Upper lobe of left lung (tissue), 6 donors: ENCODE data around the gene HSPA9. TPM values are rescaled to one million over a fixed set of nuclear protein-coding genes. Genes with fewer than 3 reads are reported as not detected.

Source experiments
- ATAC-seq, 2 donors: fragments of 200-7000 bp; cut with Tn5 transposase; one replicate each; pipeline ENCODE4 v1.9.1; 2022; ENCODE audit warnings: mild to moderate bottlenecking in 2 of 2, moderate library complexity in 2 of 2; ENCODE audit not compliant: low FRiP score in 2 of 2
- DNase-seq, 2 donors: peaks; one replicate each; pipeline ENCODE4 v3.0.0-alpha.2; 2019 to 2020
- H3K27ac ChIP-seq, 4 donors: fragments of 200-600 bp; sonication (generic); one replicate each; pipeline ENCODE4 v1.5.1; 2016 to 2019
- H3K27me3 ChIP-seq, 4 donors: fragments of 200-600 bp; sonication (generic); one replicate each; pipeline ENCODE4 v1.5.1; 2017 to 2019
- H3K36me3 ChIP-seq, 4 donors: fragments of 200-600 bp; sonication (generic); one replicate each; pipeline ENCODE4 v1.5.1; 2016 to 2019
- H3K4me1 ChIP-seq, 4 donors: fragments of 200-600 bp; sonication (generic); one replicate each; pipeline ENCODE4 v1.5.1; 2018 to 2019
- H3K4me3 ChIP-seq, 4 donors: fragments of 200-600 bp; sonication (generic); one replicate each; pipeline ENCODE4 v1.5.1; 2017 to 2019; ENCODE audit warnings: mild to moderate bottlenecking in 2 of 4, moderate library complexity in 1 of 4
- H3K9me3 ChIP-seq, 4 donors: fragments of 200-600 bp; sonication (generic); one replicate each; pipeline ENCODE4 v1.5.1; 2018 to 2019
- EP300 ChIP-seq, 4 donors: sonication (generic); formaldehyde crosslinking; IDR thresholded peaks; one replicate each; pipeline ENCODE4 v1.5.1; 2017; ENCODE audit warnings: antibody characterized with exemption in 4 of 4, control low read depth in 2 of 4
- POLR2A ChIP-seq, 4 donors: fragments of 450-650 bp; IDR thresholded peaks; one replicate each; pipeline ENCODE4 v1.5.1; 2016 to 2017; ENCODE audit warnings: antibody characterized with exemption in 4 of 4, mild to moderate bottlenecking in 2 of 4
- POLR2AphosphoS5 ChIP-seq, 2 donors: sonication (generic); formaldehyde crosslinking; IDR thresholded peaks; one replicate each; pipeline ENCODE4 v1.5.1; 2017; ENCODE audit warnings: antibody characterized with exemption in 2 of 2
- WGBS, 2 donors: methylation state at CpG; one replicate each; pipeline ENCODE4 v1.1.5; 2017 to 2018; 5-methylcytosine and 5-hydroxymethylcytosine counted together
- total RNA-seq, 6 donors: library from RNA; depleted of rRNA in 4 of 6; stranded (reverse); fragments of >200 nt in 4 of 6; gene quantifications; one replicate each; pipeline versions ENCODE4 v1.1.0 to v1.2.1, GENCODE V29; 2016 to 2021
- TF ChIP-seq, protein P1 (sequence below), 6 experiments: fragments of 450-650 bp in 4 of 6; fragments of 200-600 bp in 2 of 6; sonication (generic) in 2 of 6; IDR thresholded peaks; one replicate each; pipeline ENCODE4 v1.5.1; 2016 to 2019; ENCODE audit warnings: antibody characterized with exemption in 6 of 6
- donor health status: DM: no; HTN: no; CAD: no; lungs with moderate emphysema.
- donor health status: DM: no; HTN: yes; CAD: no; lungs with severe emphysema.

The HSPA9 gene
- total RNA-seq, 6 donors from 2014 or later, result 66.5 to 195 (median 139) TPM

DNA sequence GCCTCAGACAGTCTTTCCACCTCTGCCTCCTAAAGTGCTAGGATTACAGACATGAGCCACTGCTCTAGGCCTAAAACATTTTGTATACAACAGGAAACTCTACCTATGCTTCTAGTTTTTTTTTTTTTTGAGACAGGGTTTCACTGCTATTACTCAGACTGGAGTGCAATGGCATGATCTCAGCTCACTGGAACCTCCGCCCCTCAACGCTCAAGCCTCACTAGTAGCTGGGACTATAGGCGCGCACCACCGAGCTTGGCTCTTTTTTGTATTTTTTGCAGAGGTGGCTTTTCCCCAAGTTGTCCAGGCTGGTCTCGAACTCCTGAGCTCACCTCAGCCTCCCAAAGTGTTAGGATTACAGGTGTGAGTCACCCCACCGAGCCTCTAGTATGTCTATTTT lies 5.4 kb downstream of the HSPA9 start:
- Histone ChIP-seq H3K4me1 (peaks cover 9 to 19% (median 12%) of the 10 kb centered on the region in 4 donors), H3K9me3 (no peaks in the 10 kb centered on the region), H3K27ac (no peak overlapping the region), H3K36me3 (peaks cover 58 to 91% (median 82%) of the 10 kb centered on the region in 4 donors), H3K27me3 (no peaks in the 10 kb centered on the region), H3K4me3 (no peak overlapping the region)
- no peak for DNase-seq
- ATAC-seq, result no peak
- TF ChIP-seq POLR2A (IDR thresholded peaks at IDR 0.05) (no peak), EP300 (IDR thresholded peaks at IDR 0.05) (no peak), POLR2AphosphoS5 (IDR thresholded peaks at IDR 0.05) (no peak)
- TF ChIP-seq, protein P1, sequence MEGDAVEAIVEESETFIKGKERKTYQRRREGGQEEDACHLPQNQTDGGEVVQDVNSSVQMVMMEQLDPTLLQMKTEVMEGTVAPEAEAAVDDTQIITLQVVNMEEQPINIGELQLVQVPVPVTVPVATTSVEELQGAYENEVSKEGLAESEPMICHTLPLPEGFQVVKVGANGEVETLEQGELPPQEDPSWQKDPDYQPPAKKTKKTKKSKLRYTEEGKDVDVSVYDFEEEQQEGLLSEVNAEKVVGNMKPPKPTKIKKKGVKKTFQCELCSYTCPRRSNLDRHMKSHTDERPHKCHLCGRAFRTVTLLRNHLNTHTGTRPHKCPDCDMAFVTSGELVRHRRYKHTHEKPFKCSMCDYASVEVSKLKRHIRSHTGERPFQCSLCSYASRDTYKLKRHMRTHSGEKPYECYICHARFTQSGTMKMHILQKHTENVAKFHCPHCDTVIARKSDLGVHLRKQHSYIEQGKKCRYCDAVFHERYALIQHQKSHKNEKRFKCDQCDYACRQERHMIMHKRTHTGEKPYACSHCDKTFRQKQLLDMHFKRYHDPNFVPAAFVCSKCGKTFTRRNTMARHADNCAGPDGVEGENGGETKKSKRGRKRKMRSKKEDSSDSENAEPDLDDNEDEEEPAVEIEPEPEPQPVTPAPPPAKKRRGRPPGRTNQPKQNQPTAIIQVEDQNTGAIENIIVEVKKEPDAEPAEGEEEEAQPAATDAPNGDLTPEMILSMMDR (IDR thresholded peaks at IDR 0.05), result no peak
- WGBS, 2 donors, result 97 to 98% methylated on average over 7 of the region's 7 CpGs

DNA sequence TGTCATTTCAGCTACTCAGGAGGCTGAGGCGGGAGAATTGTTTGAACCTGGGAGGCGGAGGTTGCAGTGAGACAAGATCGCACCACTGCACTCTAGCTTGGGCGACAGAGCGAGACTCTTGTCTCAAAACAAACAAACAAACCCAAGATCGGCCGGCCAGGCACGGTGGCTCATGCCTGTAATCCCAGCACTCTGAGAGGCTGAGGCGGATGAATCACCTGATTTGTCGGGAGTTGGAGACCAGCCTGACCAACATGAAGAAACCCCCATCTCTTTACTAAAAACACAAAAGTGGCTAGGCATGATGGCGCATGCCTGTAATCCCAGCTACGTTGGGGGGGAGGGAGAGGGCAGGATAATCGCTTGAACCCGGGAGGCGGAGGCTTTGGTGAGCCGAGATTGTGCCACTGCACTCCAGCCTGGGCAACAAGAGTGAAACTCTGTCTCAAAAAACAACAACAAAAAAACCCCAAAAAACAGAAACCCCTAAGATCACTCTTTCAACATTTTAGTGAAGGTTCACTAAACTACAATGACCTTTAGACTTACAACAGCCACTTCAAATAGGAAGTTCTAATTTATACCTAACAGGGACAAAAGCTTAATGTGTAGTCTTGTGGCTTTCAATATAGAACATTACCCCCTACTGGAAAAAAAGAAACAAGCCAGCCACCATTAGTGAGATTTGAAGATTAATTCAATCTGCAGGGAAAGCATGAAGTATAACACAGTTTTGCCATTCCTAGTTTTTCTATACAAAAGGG lies 7.0 kb downstream of the HSPA9 start:
- no peak for TF ChIP-seq EP300 (IDR thresholded peaks at IDR 0.05)
- TF ChIP-seq, protein P1 (IDR thresholded peaks at IDR 0.05), result no peak
- no peak for TF ChIP-seq POLR2A (IDR thresholded peaks at IDR 0.05)
- TF ChIP-seq POLR2AphosphoS5 (IDR thresholded peaks at IDR 0.05), result no peak
- H3K27me3 ChIP-seq, result no peaks in the 10 kb centered on the region
- DNase-seq (no peak), ATAC-seq (no peak)
- H3K4me1 ChIP-seq, result peaks cover 0 to 4% (median under 1%) of the 10 kb centered on the region in 4 donors
- no peak overlapping the region for H3K27ac ChIP-seq
- no peak overlapping the region for H3K4me3 ChIP-seq
- 84 to 88% methylated on average over 16 of the region's 16 CpGs for WGBS, 2 donors
- H3K9me3 ChIP-seq, result no peaks in the 10 kb centered on the region
- peaks cover 59 to 98% (median 92%) of the 10 kb centered on the region in 4 donors for H3K36me3 ChIP-seq

DNA sequence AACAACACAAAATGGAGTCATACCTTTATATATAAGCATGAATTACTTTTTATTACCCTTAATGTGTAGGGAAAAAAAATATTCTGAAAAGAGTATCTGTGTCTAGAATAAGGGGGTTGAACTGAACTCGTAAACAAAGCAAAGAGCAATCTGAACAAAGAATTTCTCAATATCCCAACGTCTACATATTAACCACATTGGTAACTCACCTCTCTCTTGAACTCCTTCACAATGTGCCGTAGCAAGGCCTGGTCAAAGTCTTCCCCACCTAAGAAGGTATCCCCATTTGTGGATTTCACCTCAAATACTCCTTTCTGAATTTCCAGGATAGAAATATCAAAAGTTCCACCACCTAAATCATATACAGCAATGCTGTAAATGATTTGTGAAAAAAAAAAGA lies 8.4 kb downstream of the HSPA9 start:
- ATAC-seq (no peak), DNase-seq (no peak)
- H3K4me1 ChIP-seq, result no peaks in the 10 kb centered on the region
- H3K36me3 ChIP-seq, result peaks cover 47 to 93% (median 88%) of the 10 kb centered on the region in 4 donors
- no peaks in the 10 kb centered on the region for H3K27me3 ChIP-seq
- H3K4me3 ChIP-seq, result no peak overlapping the region
- no peak overlapping the region for H3K27ac ChIP-seq
- TF ChIP-seq POLR2AphosphoS5 (IDR thresholded peaks at IDR 0.05), result no peak
- TF ChIP-seq, protein P1 (IDR thresholded peaks at IDR 0.05), result no peak
- no peak for TF ChIP-seq POLR2A (IDR thresholded peaks at IDR 0.05)
- no peak for TF ChIP-seq EP300 (IDR thresholded peaks at IDR 0.05)
- 73 to 78% methylated on average over 3 of the region's 3 CpGs for WGBS, 2 donors
- no peaks in the 10 kb centered on the region for H3K9me3 ChIP-seq

DNA sequence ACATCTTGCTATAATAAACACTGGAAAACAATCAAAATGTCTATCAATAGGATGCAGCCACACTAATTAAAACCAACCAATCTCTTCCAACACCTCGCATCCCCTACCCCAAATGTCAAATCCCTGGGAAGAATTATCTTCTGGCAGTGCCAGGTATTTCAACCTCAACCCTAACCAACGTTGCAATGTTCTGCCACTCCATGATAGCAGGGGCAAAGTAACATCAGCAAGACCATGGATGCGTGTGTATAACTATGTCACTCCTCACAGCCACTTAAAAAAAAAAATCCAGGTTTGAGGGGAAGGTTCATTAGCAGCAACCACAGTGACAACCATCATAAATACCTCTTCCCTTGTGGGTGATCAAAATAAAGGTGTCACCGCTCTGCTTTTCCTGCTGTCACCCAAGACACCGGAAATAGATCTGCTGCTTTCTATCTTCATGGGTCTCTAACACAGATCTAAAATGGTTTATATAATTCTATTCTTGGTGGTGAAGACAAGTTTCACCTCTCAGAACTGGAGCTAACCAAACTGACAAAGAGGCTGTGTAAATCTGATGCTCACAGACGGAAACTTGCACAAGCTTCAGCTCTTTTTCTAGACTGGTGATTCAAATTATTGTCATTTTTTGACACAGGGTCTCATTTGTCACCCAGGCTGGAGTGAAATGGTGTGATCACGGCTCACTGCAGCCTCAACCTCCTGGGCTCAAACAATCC lies 9.9 kb downstream of the HSPA9 start:
- TF ChIP-seq, protein P1 (IDR thresholded peaks at IDR 0.05), result no peak
- no peak for TF ChIP-seq POLR2AphosphoS5 (IDR thresholded peaks at IDR 0.05)
- no peak for TF ChIP-seq EP300 (IDR thresholded peaks at IDR 0.05)
- no peak for TF ChIP-seq POLR2A (IDR thresholded peaks at IDR 0.05)
- Histone ChIP-seq H3K4me1 (no peaks in the 10 kb centered on the region), H3K4me3 (no peak overlapping the region), H3K36me3 (peaks cover 51 to 95% (median 88%) of the 10 kb centered on the region in 4 donors), H3K27ac (no peak overlapping the region), H3K27me3 (no peaks in the 10 kb centered on the region), H3K9me3 (no peaks in the 10 kb centered on the region)
- no peak for DNase-seq
- ATAC-seq, result no peak
- 84 to 89% methylated on average over 7 of the region's 7 CpGs for WGBS, 2 donors
